ENCODE results near the gene SNRK.
A peak's percentile ranks its signal among the peaks of the same experiment; 100 is the strongest.

GRCh38 chr3:43260412-43260811 lies 25.9 kb upstream of the SNRK start:
- TF ChIP-seq, protein P1, sequence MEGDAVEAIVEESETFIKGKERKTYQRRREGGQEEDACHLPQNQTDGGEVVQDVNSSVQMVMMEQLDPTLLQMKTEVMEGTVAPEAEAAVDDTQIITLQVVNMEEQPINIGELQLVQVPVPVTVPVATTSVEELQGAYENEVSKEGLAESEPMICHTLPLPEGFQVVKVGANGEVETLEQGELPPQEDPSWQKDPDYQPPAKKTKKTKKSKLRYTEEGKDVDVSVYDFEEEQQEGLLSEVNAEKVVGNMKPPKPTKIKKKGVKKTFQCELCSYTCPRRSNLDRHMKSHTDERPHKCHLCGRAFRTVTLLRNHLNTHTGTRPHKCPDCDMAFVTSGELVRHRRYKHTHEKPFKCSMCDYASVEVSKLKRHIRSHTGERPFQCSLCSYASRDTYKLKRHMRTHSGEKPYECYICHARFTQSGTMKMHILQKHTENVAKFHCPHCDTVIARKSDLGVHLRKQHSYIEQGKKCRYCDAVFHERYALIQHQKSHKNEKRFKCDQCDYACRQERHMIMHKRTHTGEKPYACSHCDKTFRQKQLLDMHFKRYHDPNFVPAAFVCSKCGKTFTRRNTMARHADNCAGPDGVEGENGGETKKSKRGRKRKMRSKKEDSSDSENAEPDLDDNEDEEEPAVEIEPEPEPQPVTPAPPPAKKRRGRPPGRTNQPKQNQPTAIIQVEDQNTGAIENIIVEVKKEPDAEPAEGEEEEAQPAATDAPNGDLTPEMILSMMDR (IDR thresholded peaks at IDR 0.05; ENCODE audit: insufficient read depth, low read depth, low read length): peak; percentile 5
- no peak for TF ChIP-seq EZH2 (IDR thresholded peaks at IDR 0.05; ENCODE audit: insufficient read depth, low read length)
